ENCODE data around the gene ITPR3. TPM values are rescaled to one million over a fixed set of nuclear protein-coding genes. Genes with fewer than 3 reads are reported as not detected.

ITPR3 gene
- total RNA-seq, 2 donors from 2014 or later = 21.8 to 99.1 TPM

DNA sequence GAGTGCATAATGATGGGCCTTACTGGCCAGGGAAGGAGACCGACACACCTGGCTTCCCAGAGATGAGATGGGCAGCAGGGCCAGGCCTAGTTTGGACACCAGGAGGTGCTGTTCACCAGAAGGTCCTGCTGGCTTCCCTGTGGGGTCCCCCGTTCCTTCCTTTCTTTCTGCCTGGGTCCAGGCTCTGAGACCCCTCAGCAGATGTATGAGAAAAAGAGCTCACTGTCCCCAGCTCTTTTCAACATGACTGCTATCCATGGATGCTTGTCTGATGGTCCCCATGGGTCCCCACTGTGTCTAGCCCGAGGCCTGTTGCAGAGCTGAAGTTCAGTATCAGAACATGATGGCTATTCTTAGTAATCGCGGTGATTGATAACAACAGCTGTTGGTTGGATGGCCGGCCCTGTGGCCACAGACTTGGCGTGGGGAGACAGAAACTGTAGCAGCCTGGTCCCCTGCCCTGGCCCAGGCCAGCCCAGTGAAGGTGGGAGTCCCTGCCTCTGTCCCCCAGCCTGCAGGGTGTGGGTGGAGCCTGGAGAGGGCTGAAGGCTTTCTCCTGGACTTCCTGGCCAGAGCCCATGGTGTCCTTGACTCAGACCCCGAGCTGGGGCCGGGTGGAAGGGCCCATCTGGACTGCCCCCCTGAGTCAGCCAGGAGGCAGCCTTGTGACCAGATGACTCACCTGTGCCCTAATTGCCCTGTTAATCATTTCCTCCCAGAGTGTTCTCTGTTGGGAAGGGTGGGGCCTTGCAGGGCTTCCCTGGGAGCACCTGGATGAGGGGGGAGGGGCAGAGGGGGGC lies 31.2 kb upstream of the ITPR3 start:
- Histone ChIP-seq H3K9me3 (no peaks in the 10 kb centered on the region), H3K4me1 (replicated peaks) (no peaks in the 10 kb centered on the region), H3K27ac (peak overlapping the region in 1 of 2 donors; percentile 15), H3K4me3 (no peak overlapping the region), H3K27me3 (replicated peaks; ENCODE audit: insufficient read depth) (no peaks in the 10 kb centered on the region), H3K36me3 (no peaks in the 10 kb centered on the region)
- DNase-seq (ENCODE audit: low spot score) = peak; percentile 39
- peak in 3 of 4 experiments; percentile 59 to 89 (median 72) for TF ChIP-seq CTCF (IDR thresholded peaks at IDR 0.05)
- TF ChIP-seq POLR2AphosphoS5 (IDR thresholded peaks at IDR 0.05) = no peak
- no peak for TF ChIP-seq POLR2A (IDR thresholded peaks at IDR 0.05)
- intact Hi-C loops (cut with DNase I) = loop anchor here (5.0 kb wide), 2 partner anchors 82 to 107 kb away; no protein-coding TSS in a partner anchor
- 45% methylated on average over 9 of the region's 9 CpGs for WGBS

DNA sequence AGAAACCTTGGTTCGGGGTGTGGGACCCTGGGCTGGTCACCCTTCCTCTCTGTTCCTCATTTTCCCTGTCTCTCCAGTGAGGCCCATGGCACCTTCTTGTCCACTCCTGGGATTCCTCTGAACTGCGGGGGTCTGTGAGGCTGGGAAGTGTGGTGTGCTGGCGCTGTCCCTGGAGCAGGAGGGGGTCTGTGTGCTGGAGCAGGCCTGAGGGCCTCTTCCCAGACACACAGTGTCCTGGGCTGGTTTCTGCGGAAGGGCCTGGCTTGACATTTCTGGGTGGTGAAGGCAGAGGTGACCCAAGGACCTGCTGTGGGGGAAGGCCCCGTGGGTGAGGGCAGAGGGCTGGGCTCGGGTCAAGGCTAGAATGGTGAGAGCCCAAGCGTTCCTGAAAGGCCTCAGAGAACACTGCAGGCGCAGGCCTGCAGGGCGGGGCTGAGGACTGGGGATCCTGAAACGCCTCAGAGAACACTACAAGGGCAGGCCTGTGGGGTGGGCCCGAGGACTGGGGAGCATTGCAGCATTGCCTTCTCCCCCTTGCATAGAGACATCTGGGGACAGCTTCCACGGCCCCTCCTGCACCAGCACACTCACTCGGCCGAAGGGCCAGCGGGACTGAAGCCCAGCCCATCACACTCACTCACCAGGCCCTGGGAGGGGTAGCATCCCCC lies 30.5 kb upstream of the ITPR3 start:
- TF ChIP-seq POLR2A (IDR thresholded peaks at IDR 0.05) = no peak
- no peak for TF ChIP-seq POLR2AphosphoS5 (IDR thresholded peaks at IDR 0.05)
- no peak for TF ChIP-seq CTCF (IDR thresholded peaks at IDR 0.05)
- no peak overlapping the region for H3K27ac ChIP-seq
- intact Hi-C loops (cut with DNase I) = no loop called here
- H3K4me1 ChIP-seq (replicated peaks) = no peaks in the 10 kb centered on the region
- no peaks in the 10 kb centered on the region for H3K27me3 ChIP-seq (replicated peaks; ENCODE audit: insufficient read depth)
- no peaks in the 10 kb centered on the region for H3K36me3 ChIP-seq
- H3K4me3 ChIP-seq = no peak overlapping the region
- no peak for DNase-seq (ENCODE audit: low spot score)
- 62% methylated on average over 14 of the region's 15 CpGs for WGBS
- no peaks in the 10 kb centered on the region for H3K9me3 ChIP-seq

DNA sequence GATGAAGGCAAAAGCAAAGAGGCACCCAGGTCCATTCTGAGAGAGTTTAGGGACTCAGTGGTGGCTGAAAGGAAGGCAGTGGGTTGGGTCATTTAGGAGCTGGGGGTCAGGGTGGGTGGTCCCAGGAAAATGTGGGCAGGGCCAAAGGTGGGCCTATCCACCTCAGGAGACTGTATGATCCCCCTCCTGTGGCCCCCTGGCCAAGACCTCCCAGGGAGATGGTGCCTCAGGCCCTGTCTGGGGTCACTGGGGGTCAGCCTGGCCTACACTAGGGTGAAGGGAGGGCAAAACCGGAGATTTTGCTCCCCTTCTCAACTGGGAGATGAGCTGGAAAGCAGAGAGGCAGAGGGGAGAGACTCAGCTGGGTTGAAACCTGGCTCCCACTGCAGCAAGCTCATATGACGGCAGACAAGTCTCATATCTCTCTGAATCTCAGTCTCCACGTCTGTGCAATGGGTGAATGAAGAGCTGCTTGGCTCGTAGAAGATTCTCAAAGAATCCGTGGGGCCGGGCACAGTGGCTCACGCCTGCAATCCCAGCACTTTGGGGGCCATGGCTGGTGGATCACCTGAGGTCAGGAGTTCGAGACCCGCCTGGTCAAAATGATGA lies 29.6 kb upstream of the ITPR3 start:
- Histone ChIP-seq H3K4me3 (no peak overlapping the region), H3K9me3 (no peaks in the 10 kb centered on the region), H3K27ac (no peak overlapping the region), H3K4me1 (replicated peaks) (no peaks in the 10 kb centered on the region), H3K36me3 (no peaks in the 10 kb centered on the region), H3K27me3 (replicated peaks; ENCODE audit: insufficient read depth) (no peaks in the 10 kb centered on the region)
- DNase-seq (ENCODE audit: low spot score) = no peak
- WGBS = 93% methylated on average over 9 of the region's 9 CpGs
- no peak for TF ChIP-seq POLR2AphosphoS5 (IDR thresholded peaks at IDR 0.05)
- no peak for TF ChIP-seq POLR2A (IDR thresholded peaks at IDR 0.05)
- no peak for TF ChIP-seq CTCF (IDR thresholded peaks at IDR 0.05)
- intact Hi-C loops (cut with DNase I) = no loop called here

GRCh38 chr6:33592280-33592594 lies 28.9 kb upstream of the ITPR3 start:
- intact Hi-C loops (cut with DNase I) = no loop called here
- Histone ChIP-seq H3K27ac (no peak overlapping the region), H3K36me3 (no peaks in the 10 kb centered on the region), H3K4me1 (replicated peaks) (no peaks in the 10 kb centered on the region), H3K27me3 (replicated peaks; ENCODE audit: insufficient read depth) (no peaks in the 10 kb centered on the region), H3K4me3 (no peak overlapping the region), H3K9me3 (no peaks in the 10 kb centered on the region)
- 88% methylated on average over 7 of the region's 7 CpGs for WGBS
- DNase-seq (ENCODE audit: low spot score) = no peak
- TF ChIP-seq POLR2AphosphoS5 (IDR thresholded peaks at IDR 0.05) (no peak), POLR2A (IDR thresholded peaks at IDR 0.05) (no peak), CTCF (IDR thresholded peaks at IDR 0.05) (no peak)

Measured in prostate gland (tissue), 2 donors.